ENCODE measurements around the gene DHRS2.

DNA sequence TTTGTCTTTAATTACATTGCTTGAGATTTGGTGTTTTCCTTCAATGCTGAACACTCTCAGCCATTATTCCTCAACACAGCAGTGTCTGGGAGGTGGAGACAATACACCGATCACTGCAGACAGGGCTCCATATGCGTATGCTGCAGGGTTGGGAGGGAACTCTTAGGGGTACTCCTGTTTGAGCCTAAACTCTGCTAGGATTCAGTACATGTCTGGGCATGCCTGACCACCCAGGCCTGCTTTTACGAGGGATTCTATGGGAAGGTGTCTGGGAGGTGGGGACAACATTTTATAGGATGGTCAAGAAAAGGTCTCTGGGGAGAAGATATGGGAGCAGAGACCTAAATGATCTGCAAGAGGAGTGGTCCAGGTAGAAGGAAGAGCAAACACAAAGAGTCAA lies 34.3 kb downstream of the DHRS2 start:
- TF ChIP-seq, protein P1, sequence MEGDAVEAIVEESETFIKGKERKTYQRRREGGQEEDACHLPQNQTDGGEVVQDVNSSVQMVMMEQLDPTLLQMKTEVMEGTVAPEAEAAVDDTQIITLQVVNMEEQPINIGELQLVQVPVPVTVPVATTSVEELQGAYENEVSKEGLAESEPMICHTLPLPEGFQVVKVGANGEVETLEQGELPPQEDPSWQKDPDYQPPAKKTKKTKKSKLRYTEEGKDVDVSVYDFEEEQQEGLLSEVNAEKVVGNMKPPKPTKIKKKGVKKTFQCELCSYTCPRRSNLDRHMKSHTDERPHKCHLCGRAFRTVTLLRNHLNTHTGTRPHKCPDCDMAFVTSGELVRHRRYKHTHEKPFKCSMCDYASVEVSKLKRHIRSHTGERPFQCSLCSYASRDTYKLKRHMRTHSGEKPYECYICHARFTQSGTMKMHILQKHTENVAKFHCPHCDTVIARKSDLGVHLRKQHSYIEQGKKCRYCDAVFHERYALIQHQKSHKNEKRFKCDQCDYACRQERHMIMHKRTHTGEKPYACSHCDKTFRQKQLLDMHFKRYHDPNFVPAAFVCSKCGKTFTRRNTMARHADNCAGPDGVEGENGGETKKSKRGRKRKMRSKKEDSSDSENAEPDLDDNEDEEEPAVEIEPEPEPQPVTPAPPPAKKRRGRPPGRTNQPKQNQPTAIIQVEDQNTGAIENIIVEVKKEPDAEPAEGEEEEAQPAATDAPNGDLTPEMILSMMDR (IDR thresholded peaks at IDR 0.05), result no peak
- no peak for TF ChIP-seq MAZ (IDR thresholded peaks at IDR 0.05; ENCODE audit: borderline replicate concordance, low read depth, low read length)
